Common myeloid progenitor, CD34-positive (primary cell): Measurements from ENCODE around the gene PYCARD.
"Not testable (repeated sequence)": the region's sequence is repeated elsewhere in the genome, so short reads cannot be mapped to it uniquely, and the experiment has no call there.

Experiments
- CTCF ChIA-PET: fragments of 350-600 bp; sonication (Branson Sonifier 250); formaldehyde crosslinking; loops from one replicate; lab custom pipeline; 2021; ENCODE audit warnings: antibody characterized with exemption; lab: Charles Lee
- POLR2A ChIA-PET: fragments of 350-600 bp; sonication (Branson Sonifier 250); formaldehyde crosslinking; loops from one replicate; lab custom pipeline; 2021; ENCODE audit warnings: antibody characterized with exemption; lab: Charles Lee
- DNase-seq, 3 donors: peaks; one replicate each; pipeline versions ENCODE4 v3.0.0 to v3.0.0-alpha.2; 2013
- H3K27ac ChIP-seq, 2 experiments: 1 replicate in 1 of 2; 2 replicates in 1 of 2; pipeline ENCODE4 v1.7.0; 2013; ENCODE audit warnings: inconsistent platforms in 2 of 2, low read length in 2 of 2, mild to moderate bottlenecking in 2 of 2, low read depth in 1 of 2, moderate library complexity in 1 of 2; ENCODE audit not compliant: severe bottlenecking in 2 of 2, insufficient read depth in 1 of 2, poor library complexity in 1 of 2
- H3K27me3 ChIP-seq, 5 experiments: replicated peaks in 2 of 5; 1 replicate in 3 of 5; 2 replicates in 2 of 5; pipeline versions ENCODE4 v1.6.1 to v1.7.0; 2013; ENCODE audit warnings: low read length in 4 of 5, mild to moderate bottlenecking in 2 of 5, moderate library complexity in 2 of 5, inconsistent platforms in 1 of 5; ENCODE audit not compliant: insufficient read depth in 5 of 5, control insufficient read depth in 4 of 5
- H3K36me3 ChIP-seq, 4 experiments: 1 replicate in 2 of 4; 2 replicates in 2 of 4; pipeline versions ENCODE4 v1.6.1 to v1.7.0; 2013; ENCODE audit warnings: low read length in 3 of 4, control low read depth in 1 of 4, mild to moderate bottlenecking in 1 of 4; ENCODE audit not compliant: control insufficient read depth in 4 of 4, insufficient read depth in 4 of 4
- H3K4me1 ChIP-seq, 4 experiments: 1 replicate in 3 of 4; 2 replicates in 1 of 4; pipeline versions ENCODE4 v1.6.1 to v1.7.1; 2013; ENCODE audit warnings: low read length in 3 of 4, mild to moderate bottlenecking in 3 of 4, control low read depth in 1 of 4, inconsistent platforms in 1 of 4, moderate library complexity in 1 of 4; ENCODE audit not compliant: control insufficient read depth in 4 of 4, insufficient read depth in 4 of 4; ENCODE audit errors: control extremely low read depth in 1 of 4
- H3K4me3 ChIP-seq, 7 experiments: 1 replicate in 4 of 7; 2 replicates in 3 of 7; pipeline versions ENCODE4 v1.5.1 to v1.7.0; 2013; ENCODE audit warnings: mild to moderate bottlenecking in 7 of 7, low read length in 6 of 7, moderate library complexity in 6 of 7, inconsistent platforms in 2 of 7, low read depth in 2 of 7, control low read depth in 1 of 7; ENCODE audit not compliant: insufficient read depth in 4 of 7, control insufficient read depth in 1 of 7; ENCODE audit errors: extremely low read depth in 1 of 7
- H3K9me3 ChIP-seq, 5 experiments: 1 replicate in 4 of 5; 2 replicates in 1 of 5; pipeline versions ENCODE4 v1.6.1 to v1.7.1; 2013; ENCODE audit warnings: low read length in 4 of 5, mild to moderate bottlenecking in 2 of 5, inconsistent platforms in 1 of 5, low read depth in 1 of 5, moderate library complexity in 1 of 5; ENCODE audit not compliant: control insufficient read depth in 4 of 5, insufficient read depth in 2 of 5; ENCODE audit errors: control extremely low read depth in 1 of 5
- WGBS: methylation state at CpG from one replicate; pipeline ENCODE4 v1.1.5; 2013; ENCODE audit not compliant: insufficient coverage; 5-methylcytosine and 5-hydroxymethylcytosine counted together

The PYCARD gene

GRCh38 chr16:31181102-31181830 is 21.3 kb downstream of the PYCARD start:
- Histone ChIP-seq H3K9me3 (no peaks in the 10 kb centered on the region), H3K4me1 (peaks cover 23 to 75% (median 56%) of the 10 kb centered on the region in 4 experiments), H3K27ac (peak overlapping the region; percentile 97 to 99), H3K4me3 (peak overlapping the region; percentile 71 to 95 (median 92)), H3K27me3 (no peaks in the 10 kb centered on the region), H3K36me3 (peaks cover 16 to 49% (median 37%) of the 10 kb centered on the region in 4 experiments)
- POLR2A ChIA-PET = interaction anchor here (0.5 to 2.0 kb wide), 19 partner anchors 8 to 320 kb away, joined by 3 to 12 read pairs (median 6); partner anchors contain the start of genes ARMC5, ITGAM, KAT8 and PYCARD
- CTCF ChIA-PET = interaction anchor here (1.0 to 3.7 kb wide), 4 partner anchors 17 to 125 kb away, joined by 3 to 11 read pairs (median 4); no protein-coding TSS in a partner anchor
- 5% methylated on average over 23 of the region's 31 CpGs for WGBS
- peak in 2 of 3 donors; percentile 44 to 48 for DNase-seq

GRCh38 chr16:31179747-31180459 is 22.7 kb downstream of the PYCARD start, which contains the start of gene FUS:
Gene FUS, plus strand, starts transcription at chr16:31180139. Its CDS starts 76 bp downstream, at chr16:31180215.
- peaks cover 17 to 61% (median 52%) of the 10 kb centered on the region in 4 experiments for H3K4me1 ChIP-seq
- POLR2A ChIA-PET = interaction anchor here (0.6 to 2.1 kb wide), 25 partner anchors 9 to 278 kb away, joined by 3 to 12 read pairs (median 5); partner anchors contain the start of genes ITGAM, KAT8, PYCARD and ZNF646
- H3K27ac ChIP-seq = peak within 1 kb of the TSS; percentile 97 to 99
- under 1% methylated on average over 37 of the region's 69 CpGs for WGBS
- peaks cover 11 to 35% (median 26%) of the 10 kb centered on the region in 4 experiments for H3K36me3 ChIP-seq
- CTCF ChIA-PET = interaction anchor here (0.6 to 3.3 kb wide), 4 partner anchors 19 to 264 kb away, joined by 3 to 13 read pairs (median 3); no protein-coding TSS in a partner anchor
- H3K27me3 ChIP-seq = no peaks in the 10 kb centered on the region
- no peaks in the 10 kb centered on the region for H3K9me3 ChIP-seq
- H3K4me3 ChIP-seq = peak within 1 kb of the TSS; percentile 83 to 95 (median 92)
- DNase-seq = peak; percentile 91 to 97 (median 94)

- Histone ChIP-seq H3K4me1 (peaks cover 17 to 61% (median 50%) of the 10 kb centered on the region in 4 experiments), H3K9me3 (no peaks in the 10 kb centered on the region)
- CTCF ChIA-PET = interaction anchor here (0.6 to 3.3 kb wide), 3 partner anchors 18 to 265 kb away, joined by 3 to 13 read pairs (median 3); no protein-coding TSS in a partner anchor
Measured at GRCh38 chr16:31179219-31179746, 23.3 kb downstream of the PYCARD start.

GRCh38 chr16:31177136-31177535 is 25.4 kb downstream of the PYCARD start:
- H3K9me3 ChIP-seq = no peaks in the 10 kb centered on the region
- ChIA-PET CTCF (interaction anchor here (0.5 to 3.3 kb wide), 9 partner anchors 13 to 310 kb away, joined by 3 to 13 read pairs (median 3); no protein-coding TSS in a partner anchor), POLR2A (interaction anchor here (0.6 to 0.7 kb wide), 2 partner anchors 20 to 109 kb away, joined by 3 to 4 read pairs; no protein-coding TSS in a partner anchor)
- peak; percentile 65 to 91 (median 90) for DNase-seq
- no peak overlapping the region for H3K27ac ChIP-seq
- H3K36me3 ChIP-seq = peaks cover 0 to 9% (median 1%) of the 10 kb centered on the region in 4 experiments
- H3K27me3 ChIP-seq = no peaks in the 10 kb centered on the region
- H3K4me3 ChIP-seq = peak overlapping the region in 2 of 7 experiments; percentile 11 to 52
- peaks cover 11 to 41% (median 32%) of the 10 kb centered on the region in 4 experiments for H3K4me1 ChIP-seq
- WGBS = 0% methylated on average over 3 of the region's 3 CpGs

More at GRCh38 chr16:31179219-31179746, 23.3 kb downstream of the PYCARD start:
- WGBS = 2% methylated on average over 25 of the region's 27 CpGs
- peak overlapping the region; percentile 97 to 99 for H3K27ac ChIP-seq
- no peak for DNase-seq
- H3K27me3 ChIP-seq = no peaks in the 10 kb centered on the region
- peak overlapping the region; percentile 74 to 95 (median 87) for H3K4me3 ChIP-seq
- POLR2A ChIA-PET = interaction anchor here (0.6 to 2.1 kb wide), 21 partner anchors 8 to 279 kb away, joined by 3 to 12 read pairs (median 6); partner anchors contain the start of genes ITGAM, KAT8, PYCARD and ZNF646
- peaks cover 11 to 30% (median 22%) of the 10 kb centered on the region in 4 experiments for H3K36me3 ChIP-seq

- no CpG with 5 or more reads among the region's 2 CpGs for WGBS
- CTCF ChIA-PET = interaction anchor here (1.2 kb wide), 1 partner anchor 18 kb away, joined by 3 read pairs; no protein-coding TSS in a partner anchor
- peak in 1 of 3 donors; percentile 51 for DNase-seq
- H3K27me3 ChIP-seq, H3K4me1 ChIP-seq, H3K36me3 ChIP-seq, POLR2A ChIA-PET, H3K9me3 ChIP-seq, H3K4me3 ChIP-seq, H3K27ac ChIP-seq: not testable (repeated sequence)
Measured at GRCh38 chr16:31170048-31170447, 32.5 kb downstream of the PYCARD start.

GRCh38 chr16:31168848-31169247 is 33.7 kb downstream of the PYCARD start:
- WGBS = 100% methylated on average over 1 of the region's 2 CpGs
- no peaks in the 10 kb centered on the region for H3K36me3 ChIP-seq
- DNase-seq = no peak
- CTCF ChIA-PET = interaction anchor here (4.0 kb wide), 1 partner anchor 11 kb away, joined by 17 read pairs; no protein-coding TSS in a partner anchor
- POLR2A ChIA-PET = interaction anchor here (1.1 kb wide), 1 partner anchor 11 kb away, joined by 3 read pairs; the partner anchor contains the start of gene FUS
- H3K9me3 ChIP-seq = no peaks in the 10 kb centered on the region
- H3K27ac ChIP-seq = no peak overlapping the region
- H3K4me3 ChIP-seq = no peak overlapping the region
- H3K4me1 ChIP-seq = no peaks in the 10 kb centered on the region
- H3K27me3 ChIP-seq = no peaks in the 10 kb centered on the region
